GM12878 (cell line): ENCODE results near the gene PCDHA4. TPM values are rescaled to one million over a fixed set of nuclear protein-coding genes. Genes with fewer than 3 reads are reported as not detected.

ENCODE experiments used
- ATAC-seq: fragments of 200-7000 bp; cut with Tn5 transposase; 3 replicates; pipeline ENCODE4 v1.9.1; 2020; ENCODE audit warnings: mild to moderate bottlenecking, moderate library complexity
- BruUV-seq: library from RNA; stranded (reverse); fragments of 400-500 nt; replicated peaks from 2 replicates; lab custom pipeline; 2021; lab: Mats Ljungman, UMichigan
- CTCF ChIA-PET: fragments of 300-600 bp; sonication (Branson Sonifier 250); formaldehyde crosslinking; extraction: SDS; loops from one replicate; lab custom pipeline; 2021; ENCODE audit warnings: inconsistent platforms; lab: Yijun Ruan, JAX
- POLR2A ChIA-PET: fragments of 350-600 bp; formaldehyde crosslinking; extraction: SDS; loops from one replicate; lab custom pipeline; 2021; ENCODE audit warnings: inconsistent platforms; lab: Charles Lee
- RAD21 ChIA-PET: fragments of 300-600 bp; sonication (Branson Sonifier 250); formaldehyde crosslinking; loops from one replicate; lab custom pipeline; 2023; ENCODE audit warnings: antibody characterized with exemption; ENCODE audit not compliant: unreplicated experiment; lab: Charles Lee
- SMC1A ChIA-PET: fragments of 300-600 bp; sonication (Branson Sonifier 250); formaldehyde crosslinking; loops from one replicate; lab custom pipeline; 2023; ENCODE audit not compliant: unreplicated experiment, uncharacterized antibody; lab: Charles Lee
- DNase-seq: peaks from one replicate; pipeline ENCODE4 v3.0.0-alpha.2; 2011; ENCODE audit warnings: low read depth, low spot score
- FAIRE-seq: peaks from 3 replicates; lab custom pipeline; 2011; peaks lifted over from hg19 to GRCh38; lab: Jason Lieb, UNC
- H2AFZ ChIP-seq: 2 replicates; pipeline ENCODE4 v1.6.0; 2011; ENCODE audit warnings: low read depth, low read length, control low read depth; ENCODE audit not compliant: control insufficient read depth
- H3K27ac ChIP-seq: 2 replicates; pipeline ENCODE4 v1.5.1; 2011; ENCODE audit warnings: control low read depth; ENCODE audit not compliant: control insufficient read depth, insufficient read depth
- H3K27me3 ChIP-seq, 2 experiments: replicated peaks in 1 of 2; 2 replicates each; pipeline versions ENCODE4 v1.6.0 to v1.6.1; 2011; ENCODE audit warnings: low read length in 1 of 2; ENCODE audit not compliant: control insufficient read depth in 2 of 2, insufficient read depth in 2 of 2
- H3K36me3 ChIP-seq, 2 experiments: 2 replicates each; pipeline ENCODE4 v1.5.1; 2011; ENCODE audit warnings: low read length in 1 of 2; ENCODE audit not compliant: control insufficient read depth in 2 of 2, insufficient read depth in 2 of 2
- H3K4me1 ChIP-seq: 2 replicates; pipeline ENCODE4 v1.6.1; 2011; ENCODE audit warnings: mild to moderate bottlenecking, low read length, moderate library complexity, mixed read lengths; ENCODE audit not compliant: control insufficient read depth, insufficient read depth
- H3K4me2 ChIP-seq: 2 replicates; pipeline ENCODE4 v1.6.0; 2011; ENCODE audit warnings: control low read depth; ENCODE audit not compliant: control insufficient read depth, insufficient read depth
- H3K4me3 ChIP-seq: fragments of 200-600 bp; sonication (generic); 2 replicates; pipeline ENCODE4 v1.5.1; 2016
- H3K79me2 ChIP-seq: 2 replicates; pipeline ENCODE4 v1.6.0; 2011; ENCODE audit warnings: low read length; ENCODE audit not compliant: control insufficient read depth, insufficient read depth
- H3K9ac ChIP-seq: 2 replicates; pipeline ENCODE4 v1.8.0; 2011; ENCODE audit warnings: low read length, control low read depth, mixed read lengths; ENCODE audit not compliant: control insufficient read depth, insufficient read depth
- H3K9me3 ChIP-seq: replicated peaks from 3 replicates; pipeline ENCODE4 v1.5.1; 2011; ENCODE audit warnings: mild to moderate bottlenecking, low read length; ENCODE audit not compliant: control insufficient read depth, insufficient read depth
- H4K20me1 ChIP-seq: 2 replicates; pipeline ENCODE4 v1.6.0; 2011; ENCODE audit not compliant: control insufficient read depth, insufficient read depth
- HSF1 ChIP-seq: fragments of 150-350 bp; IDR thresholded peaks from 2 replicates; pipeline ENCODE4 v1.6.1; 2014; ENCODE audit warnings: mild to moderate bottlenecking, low read depth, low read length
- KLF5 ChIP-seq: fragments of 450-650 bp; IDR thresholded peaks from 2 replicates; pipeline ENCODE4 v1.6.1; 2014; ENCODE audit warnings: mild to moderate bottlenecking; ENCODE audit not compliant: partially characterized antibody
- NFIC ChIP-seq: IDR thresholded peaks from 2 replicates; pipeline ENCODE4 v1.6.1; 2012; ENCODE audit warnings: low read depth, mild to moderate bottlenecking, inconsistent platforms, low read length, moderate library complexity
- PRDM15 ChIP-seq: fragments of 450-650 bp; formaldehyde crosslinking; IDR thresholded peaks from 2 replicates; pipeline ENCODE4 v1.4.0; 2020; ENCODE audit warnings: mild to moderate bottlenecking, moderate library complexity
- SMAD5 ChIP-seq: IDR thresholded peaks from 2 replicates; pipeline ENCODE4 v1.6.1; 2016; ENCODE audit warnings: antibody characterized with exemption, low read depth
- WGBS: methylation state at CpG from one replicate; pipeline ENCODE4 v1.1.6; 2016; ENCODE audit warnings: low lambda C conversion rate; ENCODE audit not compliant: insufficient replicate concordance, insufficient coverage; ENCODE audit errors: missing lambda C conversion rate; 5-methylcytosine and 5-hydroxymethylcytosine counted together
- in situ Hi-C: fragments of 300-500 bp; cut with MboI; formaldehyde crosslinking; loops from 9 replicates; pipeline ENCODE4 v1.14.3; 2018; ENCODE audit warnings: mixed read lengths
- intact Hi-C: fragments of 100-400 bp; cut with micrococcal nuclease; formaldehyde crosslinking; loops from one replicate; pipeline ENCODE4 v1.14.2; 2022; ENCODE audit not compliant: unreplicated experiment
- polyA plus RNA-seq, 11 experiments: library from polyadenylated mRNA; depleted of rRNA in 4 of 11; unstranded in 6 of 11; stranded (reverse) in 5 of 11; fragments of >200 nt; fragmentation: Nextera tagmentation in 4 of 11; fragmentation: Illumina TruSeq in 1 of 11; extraction: Ambion mirVana in 4 of 11; extraction: Trizol in 1 of 11; gene quantifications; 1 replicate in 1 of 11; 2 replicates in 10 of 11; pipeline versions ENCODE4 v1.2.1 to v1.2.3, GENCODE V29; 2011 to 2016; ENCODE audit warnings: inconsistent platforms in 2 of 11, missing spikeins in 2 of 11, low read depth in 1 of 11
- total RNA-seq, 4 experiments: library from RNA; depleted of rRNA in 3 of 4; stranded (reverse); fragments of >200 nt in 3 of 4; fragmentation: Illumina TruSeq in 1 of 4; extraction: Trizol in 1 of 4; gene quantifications; 2 replicates each; pipeline versions ENCODE4 v1.2.1 to v1.2.3, GENCODE V29; 2013 to 2021

The PCDHA4 gene
- total and polyA plus RNA-seq, 10 of the 15 experiments (the other 5 are each of a cell fraction or from before 2014, with no cell fraction given), result not detected

GRCh38 chr5:140855772-140856674, 49.2 kb downstream of the PCDHA4 start, which contains the start of gene PCDHA10:
Gene PCDHA10, plus strand, starts transcription at chr5:140855897. Its CDS starts 152 bp downstream, at chr5:140856049.
- H2AFZ ChIP-seq, result no peak within 1 kb of the TSS
- CTCF ChIA-PET, result no interaction called here
- H3K79me2 ChIP-seq, result no peaks in the 10 kb centered on the region
- DNase-seq (no peak), ATAC-seq (no peak), FAIRE-seq (no peak)
- H3K4me2 ChIP-seq, result no peak within 1 kb of the TSS
- 64% methylated on average over 43 of the region's 44 CpGs for WGBS
- RAD21 ChIA-PET, result no interaction called here
- in situ Hi-C loops (no loop called here), intact Hi-C loops (no loop called here)
- no peaks in the 10 kb centered on the region for H3K4me1 ChIP-seq
- no peaks in the 10 kb centered on the region for H3K36me3 ChIP-seq
- POLR2A ChIA-PET, result no interaction called here
- H3K9me3 ChIP-seq, result no peaks in the 10 kb centered on the region; the same call in 2 of the 3 replicates
- H3K9ac ChIP-seq, result no peak within 1 kb of the TSS
- H3K27me3 ChIP-seq, result no peaks in the 10 kb centered on the region
- H4K20me1 ChIP-seq, result no peaks in the 10 kb centered on the region
- H3K27ac ChIP-seq, result no peak within 1 kb of the TSS
- SMC1A ChIA-PET, result no interaction called here
- no TSS peak for BruUV-seq
- TF ChIP-seq KLF5 (no peak), PRDM15 (no peak), SMAD5 (no peak), NFIC (no peak), HSF1 (no peak)
- H3K4me3 ChIP-seq, result no peak within 1 kb of the TSS
